Activated CD4-positive, alpha-beta memory T cell treated with anti-CD3 and anti-CD28 coated beads for 36 hours (primary cell): ENCODE measurements around the gene CACNA2D2. TPM values are rescaled to one million over a fixed set of nuclear protein-coding genes. Genes with fewer than 3 reads are reported as not detected.
A peak's percentile ranks its signal among the peaks of the same experiment; 100 is the strongest.

Experiments used
- CTCF ChIA-PET: fragments of 350-600 bp; sonication (Branson Sonifier 250); formaldehyde crosslinking; loops from one replicate; lab custom pipeline; 2021; ENCODE audit warnings: antibody characterized with exemption, inconsistent platforms; lab: Charles Lee
- POLR2A ChIA-PET: fragments of 350-600 bp; sonication (Branson Sonifier 250); formaldehyde crosslinking; loops from one replicate; lab custom pipeline; 2021; ENCODE audit warnings: antibody characterized with exemption; lab: Charles Lee
- DNase-seq: peaks from one replicate; pipeline ENCODE4 v3.0.0-alpha.2; 2020
- H3K27ac Mint-ChIP-seq: one replicate; pipeline ENCODE4 v1.8.0; 2021; ENCODE audit warnings: mixed read lengths
- H3K27me3 Mint-ChIP-seq: one replicate; pipeline ENCODE4 v1.8.0; 2021; ENCODE audit warnings: mixed read lengths
- H3K36me3 Mint-ChIP-seq: one replicate; pipeline ENCODE4 v1.8.0; 2021; ENCODE audit warnings: mixed read lengths
- H3K4me1 Mint-ChIP-seq: one replicate; pipeline ENCODE4 v1.8.0; 2021; ENCODE audit warnings: low read depth, mixed read lengths
- H3K4me3 Mint-ChIP-seq: one replicate; pipeline ENCODE4 v1.8.0; 2021; ENCODE audit warnings: mild to moderate bottlenecking, mixed read lengths
- H3K9me3 Mint-ChIP-seq: one replicate; pipeline ENCODE4 v1.8.0; 2021; ENCODE audit warnings: mixed read lengths
- intact Hi-C: fragments of 100-400 bp; cut with micrococcal nuclease; formaldehyde crosslinking; loops from one replicate; pipeline ENCODE4 v1.15.1; 2023
- total RNA-seq, 2 experiments: library from RNA; stranded (reverse); gene quantifications; one replicate each; pipeline ENCODE4 v1.2.3, GENCODE V29; 2021

Gene CACNA2D2
- total RNA-seq, 2 experiments from 2014 or later = 0.63 to 0.69 TPM

DNA sequence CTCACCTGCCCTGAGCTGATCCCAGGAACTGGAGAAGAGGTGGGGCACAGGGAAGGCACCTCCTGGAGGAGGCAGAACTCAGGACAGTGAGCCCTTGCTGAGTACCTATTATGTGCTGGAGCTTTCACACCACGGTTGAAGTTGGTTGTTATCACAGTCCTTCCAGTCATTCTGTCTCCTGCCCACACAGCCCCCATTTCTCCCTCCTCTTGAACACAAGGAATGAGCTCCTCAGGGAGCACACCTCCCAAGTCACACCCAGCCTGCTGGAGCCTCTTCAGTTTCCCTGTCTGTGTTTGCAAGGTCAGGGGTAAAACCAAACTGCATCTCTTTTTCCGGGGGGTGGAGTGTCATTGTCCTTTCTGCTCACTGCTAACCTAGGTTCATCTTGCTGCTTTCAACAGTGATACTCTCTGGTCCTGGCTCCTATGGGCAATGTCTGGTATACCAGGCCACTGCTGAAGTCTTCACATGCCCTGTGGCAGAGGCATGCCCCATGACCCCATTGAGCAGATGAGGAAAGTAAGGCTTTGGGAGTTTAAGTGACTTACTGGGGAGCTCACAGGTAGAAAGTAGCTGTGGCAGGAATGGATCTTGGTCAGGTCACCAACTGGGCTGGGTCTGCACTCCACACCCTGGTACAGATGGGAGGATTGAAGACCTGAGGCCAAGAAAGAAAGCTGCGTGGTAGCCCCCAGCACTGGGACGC lies 34.1 kb upstream of the CACNA2D2 start:
- DNase-seq = no peak
- H3K36me3 Mint-ChIP-seq = no peaks in the 10 kb centered on the region
- H3K9me3 Mint-ChIP-seq = no peaks in the 10 kb centered on the region
- ChIA-PET CTCF (interaction anchor here (0.7 kb wide), 1 partner anchor 12 kb away, joined by 3 read pairs; no protein-coding TSS in a partner anchor), POLR2A (interaction anchor here (0.6 kb wide), 1 partner anchor 24 kb away, joined by 3 read pairs; no protein-coding TSS in a partner anchor)
- no peak overlapping the region for H3K27ac Mint-ChIP-seq
- intact Hi-C loops = no loop called here
- H3K4me3 Mint-ChIP-seq = no peak overlapping the region
- H3K27me3 Mint-ChIP-seq = peaks cover 4% of the 10 kb centered on the region
- H3K4me1 Mint-ChIP-seq = no peaks in the 10 kb centered on the region

DNA sequence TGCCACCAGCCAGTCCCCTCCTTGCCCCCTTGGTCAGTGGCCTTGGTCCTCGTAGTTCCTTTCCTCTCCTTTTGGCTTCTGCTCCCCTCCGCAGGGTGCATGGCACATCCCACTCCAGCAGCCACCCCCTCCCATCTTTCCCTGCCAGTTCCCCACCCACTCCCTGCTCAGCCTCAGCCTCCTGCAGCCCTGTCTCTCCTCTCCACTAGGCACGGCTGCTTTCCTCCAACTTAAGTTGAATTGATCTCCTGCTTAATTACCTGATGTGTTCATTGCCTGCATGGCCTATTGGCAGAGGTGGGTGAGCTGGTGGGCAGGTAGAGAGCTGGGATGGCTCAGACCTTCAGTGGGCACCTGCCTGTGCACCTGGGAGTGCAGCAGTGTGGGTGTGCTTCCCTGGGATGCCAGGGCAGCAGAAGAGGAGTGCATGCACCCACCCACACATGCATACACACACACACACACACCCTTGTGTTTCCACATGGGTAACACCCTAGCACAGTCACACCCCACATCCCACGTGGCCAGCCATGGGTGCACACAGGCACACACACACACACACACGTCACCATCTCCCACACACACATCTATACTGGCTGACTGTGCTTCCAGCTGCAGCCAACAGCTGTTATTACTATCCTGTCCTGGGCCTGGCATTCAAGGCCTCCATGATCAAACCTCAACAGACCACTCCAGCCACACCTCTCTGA lies 33.2 kb upstream of the CACNA2D2 start:
- Mint-ChIP-seq H3K4me3 (no peak overlapping the region), H3K9me3 (no peaks in the 10 kb centered on the region), H3K27ac (no peak overlapping the region), H3K4me1 (no peaks in the 10 kb centered on the region), H3K27me3 (peaks cover 6% of the 10 kb centered on the region), H3K36me3 (no peaks in the 10 kb centered on the region)
- no peak for DNase-seq
- ChIA-PET CTCF (interaction anchor here (0.7 kb wide), 1 partner anchor 13 kb away, joined by 3 read pairs; no protein-coding TSS in a partner anchor), POLR2A (no interaction called here)
- intact Hi-C loops = no loop called here

DNA sequence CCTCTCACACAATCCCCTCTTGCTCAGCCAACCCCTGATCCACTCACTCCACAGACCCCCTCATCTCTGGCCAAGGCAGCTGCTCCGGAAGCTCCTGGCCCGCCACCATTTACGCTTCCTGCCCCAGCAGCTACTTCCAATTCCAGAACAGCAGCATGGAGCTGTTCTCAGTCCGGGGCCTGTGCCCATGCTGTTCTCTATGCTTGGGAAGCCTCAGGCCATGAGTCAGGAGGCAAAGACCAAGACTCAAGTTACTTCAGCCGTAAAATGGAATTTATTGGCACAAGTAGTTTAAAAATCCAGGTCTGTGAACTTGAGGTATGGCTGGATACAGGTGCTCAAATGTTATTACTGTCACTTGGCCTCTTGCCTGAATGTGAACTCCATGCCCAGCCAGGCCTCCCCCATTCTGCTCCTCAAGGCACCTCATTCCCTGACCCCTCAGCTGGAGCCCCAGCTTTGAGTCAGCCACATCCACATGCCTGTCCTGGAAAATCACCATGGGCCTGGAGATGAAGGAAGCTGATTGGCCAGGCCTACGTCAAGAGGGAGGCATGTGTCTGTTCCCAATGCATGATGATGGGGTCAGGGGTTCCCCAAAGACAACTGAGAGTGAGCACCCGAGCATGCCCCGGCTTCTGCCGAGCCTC lies 31.4 kb upstream of the CACNA2D2 start:
- ChIA-PET POLR2A (no interaction called here), CTCF (no interaction called here)
- peaks cover 7% of the 10 kb centered on the region for H3K27me3 Mint-ChIP-seq
- no peaks in the 10 kb centered on the region for H3K9me3 Mint-ChIP-seq
- H3K27ac Mint-ChIP-seq = no peak overlapping the region
- H3K36me3 Mint-ChIP-seq = no peaks in the 10 kb centered on the region
- intact Hi-C loops = no loop called here
- DNase-seq = no peak
- no peaks in the 10 kb centered on the region for H3K4me1 Mint-ChIP-seq
- H3K4me3 Mint-ChIP-seq = no peak overlapping the region

DNA sequence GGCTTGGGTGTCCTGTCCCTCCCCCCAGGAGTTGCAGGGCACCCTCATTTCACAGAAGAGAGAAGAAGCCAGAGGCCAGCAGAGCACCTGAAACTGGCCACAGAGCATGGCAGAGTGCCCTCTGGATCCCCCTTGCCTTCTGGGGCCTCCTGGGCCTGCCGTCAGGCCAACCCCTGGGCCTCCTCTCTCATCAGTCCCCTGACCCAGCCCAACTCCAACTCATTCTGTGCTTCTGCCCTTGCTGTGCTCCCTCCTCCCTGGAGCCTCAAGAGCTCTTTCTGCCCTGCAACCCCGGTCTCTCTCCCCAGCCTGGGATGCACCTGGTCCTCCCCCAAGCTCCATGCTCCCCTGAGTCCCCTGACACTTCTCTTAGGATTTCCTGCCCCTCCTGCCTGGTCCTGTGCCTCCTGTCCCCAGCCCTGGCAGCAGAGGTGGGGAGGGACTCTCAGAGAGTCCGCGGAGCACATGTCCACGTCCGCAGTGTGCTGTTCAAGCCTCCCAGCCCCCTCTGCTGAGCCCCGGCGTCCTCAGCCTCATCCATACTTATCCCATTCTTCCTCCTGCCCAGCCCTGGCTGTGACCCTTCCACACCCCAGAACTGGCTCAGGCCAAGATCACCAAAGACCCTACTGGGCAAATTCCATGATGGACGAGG lies 30.5 kb upstream of the CACNA2D2 start:
- DNase-seq = no peak

DNA sequence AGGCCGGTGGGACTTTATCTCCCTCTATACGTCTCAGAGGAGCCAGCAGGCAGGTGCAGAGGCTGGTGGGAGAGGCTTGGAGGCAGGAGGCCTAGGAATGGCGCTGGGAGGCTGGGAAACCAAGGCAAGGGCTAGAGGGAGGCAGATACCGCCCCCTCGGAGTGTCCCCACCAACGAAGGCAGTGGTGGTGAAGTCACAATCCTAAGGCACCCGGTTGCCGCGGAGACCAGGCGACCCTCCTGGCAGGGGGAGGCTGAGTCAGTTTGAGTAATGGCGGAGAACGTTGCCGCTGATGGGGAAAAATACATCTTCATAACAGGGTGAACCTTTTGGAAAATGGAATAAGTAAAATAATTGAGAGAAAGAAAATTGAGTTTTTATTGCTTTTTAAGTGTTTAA lies 29.9 kb upstream of the CACNA2D2 start:
- ChIA-PET CTCF (no interaction called here), POLR2A (no interaction called here)
- Mint-ChIP-seq H3K4me3 (no peak overlapping the region), H3K27me3 (peaks cover 9% of the 10 kb centered on the region), H3K36me3 (no peaks in the 10 kb centered on the region), H3K4me1 (no peaks in the 10 kb centered on the region), H3K27ac (no peak overlapping the region), H3K9me3 (no peaks in the 10 kb centered on the region)
- intact Hi-C loops = no loop called here
- no peak for DNase-seq

More for the DNA sequence above, 30.5 kb upstream of the CACNA2D2 start:
- no peaks in the 10 kb centered on the region for H3K36me3 Mint-ChIP-seq
- H3K27ac Mint-ChIP-seq = no peak overlapping the region
- ChIA-PET CTCF (no interaction called here), POLR2A (interaction anchor here (0.6 kb wide), 1 partner anchor 193 kb away, joined by 3 read pairs; the partner anchor contains the start of gene RASSF1)
- intact Hi-C loops = no loop called here
- H3K27me3 Mint-ChIP-seq = peaks cover 9% of the 10 kb centered on the region
- H3K4me1 Mint-ChIP-seq = no peaks in the 10 kb centered on the region
- H3K4me3 Mint-ChIP-seq = no peak overlapping the region
- no peaks in the 10 kb centered on the region for H3K9me3 Mint-ChIP-seq

DNA sequence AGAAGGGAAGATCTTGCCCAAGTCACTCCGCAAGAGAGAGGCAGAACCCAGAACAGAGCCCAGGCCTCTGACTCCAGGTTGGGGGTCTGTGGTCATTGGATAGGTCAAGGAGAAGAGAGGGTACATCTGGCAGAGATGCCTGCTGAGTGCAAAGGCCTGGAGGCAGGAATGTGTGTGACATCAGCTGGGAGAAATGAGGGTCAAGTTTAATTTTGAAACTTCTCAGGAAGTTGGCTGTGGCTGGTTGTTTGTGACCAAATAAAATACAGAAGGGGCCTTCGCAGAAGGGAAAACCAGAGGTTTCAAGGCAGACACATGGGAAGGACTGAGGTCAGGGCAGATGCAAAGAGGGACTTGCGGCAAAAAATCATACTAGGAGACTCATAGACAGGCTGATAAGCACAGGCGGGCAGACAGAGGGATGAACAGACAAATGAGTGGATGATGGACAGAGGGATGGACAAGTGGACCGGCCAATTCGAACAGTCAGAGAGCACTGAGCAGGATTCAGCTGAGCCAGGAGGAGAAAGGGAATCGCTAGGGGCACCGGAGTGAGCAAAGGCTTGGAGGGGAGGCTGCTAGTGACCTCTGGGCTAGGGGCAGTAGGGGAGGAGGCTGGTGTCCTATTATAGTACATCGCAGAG lies 28.8 kb upstream of the CACNA2D2 start:
- CTCF ChIA-PET = interaction anchor here (1.7 kb wide), 1 partner anchor 10 kb away, joined by 6 read pairs; no protein-coding TSS in a partner anchor
- Mint-ChIP-seq H3K27ac (no peak overlapping the region), H3K27me3 (peaks cover 9% of the 10 kb centered on the region), H3K36me3 (no peaks in the 10 kb centered on the region), H3K9me3 (no peaks in the 10 kb centered on the region), H3K4me3 (no peak overlapping the region), H3K4me1 (no peaks in the 10 kb centered on the region)
- POLR2A ChIA-PET = no interaction called here
- intact Hi-C loops = no loop called here
- DNase-seq = no peak

DNA sequence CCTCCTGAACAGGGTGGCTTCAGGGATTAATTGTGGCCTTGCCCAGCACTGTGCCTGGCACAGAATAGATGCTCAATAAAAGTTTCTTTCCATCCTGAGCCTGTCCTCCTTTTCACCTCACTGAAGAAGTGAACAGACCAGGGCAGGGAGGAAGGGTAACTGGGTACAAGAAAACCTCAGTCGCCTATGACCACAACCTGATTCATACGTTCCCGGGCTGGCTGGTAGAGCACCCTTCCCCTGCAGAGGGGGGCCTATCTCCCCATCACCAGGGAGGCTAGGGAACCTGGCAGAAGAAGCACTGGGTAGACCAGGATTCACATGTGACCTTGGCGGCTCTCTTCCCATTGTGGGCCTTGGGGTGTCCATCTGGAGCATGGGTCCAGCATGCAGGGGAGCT lies 27.8 kb upstream of the CACNA2D2 start:
- ChIA-PET POLR2A (no interaction called here), CTCF (interaction anchor here (1.7 kb wide), 1 partner anchor 11 kb away, joined by 6 read pairs; no protein-coding TSS in a partner anchor)
- intact Hi-C loops = no loop called here
- no peaks in the 10 kb centered on the region for H3K4me1 Mint-ChIP-seq
- peaks cover 9% of the 10 kb centered on the region for H3K27me3 Mint-ChIP-seq
- DNase-seq = no peak
- H3K27ac Mint-ChIP-seq = no peak overlapping the region
- H3K4me3 Mint-ChIP-seq = no peak overlapping the region
- no peaks in the 10 kb centered on the region for H3K9me3 Mint-ChIP-seq
- H3K36me3 Mint-ChIP-seq = no peaks in the 10 kb centered on the region

DNA sequence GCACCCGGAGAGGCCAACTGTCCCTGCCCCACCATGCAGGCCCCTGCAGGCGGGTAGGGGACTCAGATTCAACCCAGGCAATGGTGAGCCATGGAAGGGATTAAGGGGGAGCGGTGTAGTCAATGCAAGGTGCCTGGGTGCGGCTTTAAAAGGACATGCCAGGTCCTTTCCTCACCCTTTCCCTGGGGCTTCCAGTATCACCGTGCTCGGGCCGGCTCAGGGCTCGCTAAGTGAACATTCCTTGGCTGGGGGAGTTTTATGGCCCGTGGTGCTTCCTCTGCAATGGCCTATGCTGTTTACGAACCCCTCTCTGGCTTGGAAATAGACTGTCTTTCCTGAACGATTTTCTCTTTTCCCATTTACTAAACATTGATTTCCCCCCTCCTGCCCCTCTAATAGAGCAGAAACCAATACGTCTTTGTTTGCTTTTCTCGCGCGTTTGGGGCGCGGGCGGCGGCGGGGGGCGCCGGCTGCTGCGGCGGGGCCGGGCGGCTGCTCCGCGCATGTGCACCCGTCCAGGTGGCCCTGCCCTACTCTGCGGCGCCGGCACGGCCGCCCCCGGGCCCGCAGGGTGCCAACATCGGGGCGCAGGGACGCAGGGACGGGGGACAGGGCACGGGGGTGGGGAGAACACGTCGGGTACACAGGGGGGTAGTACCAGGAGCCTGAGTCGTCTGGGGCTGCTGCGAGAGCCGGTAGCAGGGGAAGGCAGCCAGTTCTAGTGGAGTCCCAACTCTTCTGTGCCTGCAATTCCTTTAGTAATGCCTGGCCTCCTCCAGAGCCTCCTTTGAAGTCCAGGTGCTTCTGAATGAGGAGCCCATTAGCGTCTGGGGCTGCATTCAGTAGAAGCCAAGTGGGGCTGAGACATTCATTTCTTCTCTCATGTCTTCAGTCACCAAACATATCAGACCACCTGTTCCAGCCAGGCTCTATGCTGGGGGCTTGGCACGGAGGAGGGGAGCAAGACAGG lies 26.9 kb upstream of the CACNA2D2 start:
- intact Hi-C loops = no loop called here

DNA sequence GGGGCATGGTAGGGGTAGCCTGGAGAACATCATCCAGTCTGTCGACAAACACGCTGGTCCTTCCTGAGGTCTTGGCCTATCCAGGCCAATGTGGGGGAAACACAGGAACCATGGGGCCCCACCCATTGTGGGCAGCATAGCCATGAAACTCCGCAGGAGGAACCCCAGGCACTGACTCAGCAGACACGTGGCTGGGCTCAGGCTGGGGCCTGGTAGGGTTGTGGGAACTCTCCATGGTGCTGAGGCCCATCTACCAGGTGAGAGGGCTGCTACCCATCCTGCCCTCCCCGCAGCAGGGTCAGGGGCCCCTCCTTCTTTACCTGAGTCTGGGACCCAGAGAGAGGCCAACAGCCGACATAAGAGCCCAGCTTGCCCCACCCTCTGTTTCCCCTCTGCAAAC lies 22.6 kb upstream of the CACNA2D2 start:
- H3K9me3 Mint-ChIP-seq = no peaks in the 10 kb centered on the region
- H3K27me3 Mint-ChIP-seq = peaks cover 3% of the 10 kb centered on the region
- no peak overlapping the region for H3K4me3 Mint-ChIP-seq
- intact Hi-C loops = no loop called here
- no peak overlapping the region for H3K27ac Mint-ChIP-seq
- ChIA-PET POLR2A (no interaction called here), CTCF (interaction anchor here (4.3 kb wide), 1 partner anchor 16 kb away, joined by 28 read pairs; no protein-coding TSS in a partner anchor)
- H3K4me1 Mint-ChIP-seq = no peaks in the 10 kb centered on the region
- peak; percentile 81 for DNase-seq
- no peaks in the 10 kb centered on the region for H3K36me3 Mint-ChIP-seq

More for the DNA sequence above, 26.9 kb upstream of the CACNA2D2 start:
- no peak overlapping the region for H3K4me3 Mint-ChIP-seq
- no peaks in the 10 kb centered on the region for H3K9me3 Mint-ChIP-seq
- ChIA-PET POLR2A (no interaction called here), CTCF (no interaction called here)
- peaks cover 8% of the 10 kb centered on the region for H3K27me3 Mint-ChIP-seq
- no peak overlapping the region for H3K27ac Mint-ChIP-seq
- DNase-seq = no peak
- H3K4me1 Mint-ChIP-seq = no peaks in the 10 kb centered on the region
- H3K36me3 Mint-ChIP-seq = no peaks in the 10 kb centered on the region

DNA sequence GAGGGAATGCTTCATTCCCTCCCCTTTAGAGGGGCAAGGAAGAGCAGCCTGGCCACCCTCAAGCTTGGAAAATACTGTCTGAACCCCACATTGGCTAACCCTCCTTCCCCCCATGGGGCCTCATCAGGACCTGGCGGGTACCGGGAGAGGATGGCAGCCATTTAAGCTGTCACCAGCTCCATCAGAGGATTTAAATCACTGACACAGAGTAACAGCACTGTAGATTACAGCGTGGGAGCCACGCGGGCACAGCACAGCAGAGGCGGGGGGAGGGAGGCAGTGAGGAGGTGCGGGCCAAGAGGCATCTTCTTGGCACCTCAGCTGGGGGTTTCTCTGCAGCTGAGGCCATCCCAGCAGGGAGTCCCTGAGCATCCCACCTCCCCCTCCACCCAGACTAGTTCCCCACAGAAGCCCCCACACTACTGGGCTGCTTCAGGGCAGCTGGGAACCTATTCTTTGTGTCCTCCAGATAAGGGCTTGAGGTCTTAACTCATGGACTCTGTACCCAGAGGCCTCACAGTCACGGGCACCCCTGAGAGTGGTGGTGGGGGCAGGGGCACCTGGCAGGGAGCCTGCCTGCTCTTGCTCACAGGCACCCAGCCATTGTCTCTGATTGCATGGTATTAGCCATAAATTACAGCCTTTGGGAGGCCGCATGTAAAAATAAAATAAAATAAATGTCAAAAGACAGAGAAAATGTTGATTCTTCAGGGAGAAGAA lies 21.9 kb upstream of the CACNA2D2 start:
- no peaks in the 10 kb centered on the region for H3K36me3 Mint-ChIP-seq
- no peak overlapping the region for H3K27ac Mint-ChIP-seq
- ChIA-PET CTCF (interaction anchor here (4.3 kb wide), 1 partner anchor 17 kb away, joined by 28 read pairs; no protein-coding TSS in a partner anchor), POLR2A (no interaction called here)
- H3K4me3 Mint-ChIP-seq = no peak overlapping the region
- peaks cover 3% of the 10 kb centered on the region for H3K27me3 Mint-ChIP-seq
- no peaks in the 10 kb centered on the region for H3K9me3 Mint-ChIP-seq
- intact Hi-C loops = no loop called here
- H3K4me1 Mint-ChIP-seq = no peaks in the 10 kb centered on the region
- no peak for DNase-seq
